Thoracic aorta (tissue), 2 donors: ENCODE data around the gene KCNB1. TPM values are rescaled to one million over a fixed set of nuclear protein-coding genes. Genes with fewer than 3 reads are reported as not detected.
A peak's percentile ranks its signal among the peaks of the same experiment; 100 is the strongest.

Source experiments
- ATAC-seq: fragments of 150-250 bp; one replicate; pipeline ENCODE4 v1.8.0; 2017; ENCODE audit warnings: low read depth; ENCODE audit not compliant: insufficient number of reproducible peaks, low FRiP score
- DNase-seq: peaks from one replicate; pipeline ENCODE4 v3.0.0-alpha.2; 2020; ENCODE audit warnings: low spot score
- H3K27ac ChIP-seq, 2 donors: fragments of 200-600 bp; sonication (generic); 1 replicate in 1 of 2; 2 replicates in 1 of 2; pipeline ENCODE4 v1.5.1; 2016; ENCODE audit warnings: mild to moderate bottlenecking in 2 of 2, moderate library complexity in 2 of 2
- H3K27me3 ChIP-seq: fragments of 200-600 bp; sonication (generic); replicated peaks from 2 replicates; pipeline ENCODE4 v1.6.0; 2016; ENCODE audit warnings: mild to moderate bottlenecking; ENCODE audit not compliant: insufficient read depth
- H3K36me3 ChIP-seq: fragments of 200-600 bp; sonication (generic); one replicate; pipeline ENCODE4 v1.5.1; 2016
- H3K4me1 ChIP-seq, 2 donors: fragments of 200-600 bp; sonication (generic); 1 replicate in 1 of 2; 2 replicates in 1 of 2; pipeline versions ENCODE4 v1.5.1 to v1.6.0; 2016; ENCODE audit warnings: low read depth in 2 of 2, mild to moderate bottlenecking in 1 of 2; ENCODE audit not compliant: control insufficient read depth in 1 of 2
- H3K4me3 ChIP-seq: fragments of 200-600 bp; sonication (generic); 2 replicates; pipeline ENCODE4 v1.5.1; 2016; ENCODE audit warnings: mild to moderate bottlenecking
- H3K9me3 ChIP-seq: fragments of 200-600 bp; sonication (generic); 2 replicates; pipeline ENCODE4 v1.5.1; 2016
- total RNA-seq, 2 donors: library from RNA; depleted of rRNA; stranded (reverse); fragments of >200 nt; gene quantifications; one replicate each; pipeline versions ENCODE4 v1.1.0 to v1.2.3, GENCODE V29; 2016
- TF ChIP-seq, protein P1 (sequence below): fragments of 200-600 bp; sonication (generic); IDR thresholded peaks from one replicate; pipeline ENCODE4 v1.5.1; 2019; ENCODE audit warnings: antibody characterized with exemption

The KCNB1 gene
- total RNA-seq, 2 donors from 2014 or later, result 1.4 to 2.3 TPM

DNA sequence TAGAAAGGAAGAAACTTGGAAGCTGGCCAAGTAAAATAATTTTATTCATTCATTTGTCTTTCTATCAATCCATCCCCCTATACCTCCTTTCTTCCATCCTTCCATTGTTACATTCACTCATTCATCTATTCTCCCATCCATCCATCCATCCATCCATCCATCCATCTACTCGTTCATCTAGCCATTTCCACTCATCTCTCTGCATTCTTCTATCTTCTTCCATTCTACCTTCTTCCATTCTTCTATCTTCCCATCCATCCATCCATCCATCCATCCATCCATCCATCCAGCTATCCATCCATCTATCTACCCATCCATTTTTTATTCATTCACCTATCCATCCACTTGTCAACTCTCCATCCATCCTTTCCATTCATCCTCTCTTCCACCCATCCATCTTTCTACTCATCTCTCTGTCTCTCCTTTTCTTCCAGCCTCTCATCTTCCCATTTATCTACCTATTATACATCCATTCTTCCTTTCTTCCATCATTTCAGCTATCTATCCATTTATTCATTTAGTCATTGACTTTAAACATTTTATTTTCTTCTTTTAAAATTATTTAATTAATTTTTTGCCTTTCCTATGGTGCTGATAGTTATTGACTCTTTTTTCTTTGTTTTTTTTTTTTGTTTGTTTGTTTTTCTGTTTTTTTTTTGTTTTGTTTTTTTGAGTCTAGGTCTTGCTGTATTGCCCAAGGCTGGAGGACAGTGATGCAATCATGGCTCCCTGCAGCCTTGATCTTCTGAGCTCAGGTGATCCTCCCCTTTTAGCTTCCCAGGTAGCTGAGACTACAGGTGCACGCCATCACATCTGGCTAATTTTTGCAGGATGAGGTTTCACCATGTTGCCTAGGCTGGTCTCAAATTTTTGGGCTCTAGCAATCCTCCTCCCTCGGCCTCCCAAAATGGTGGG lies 151.5 kb downstream of the KCNB1 start:
- H3K36me3 ChIP-seq, result no peaks in the 10 kb centered on the region
- DNase-seq, result no peak
- no peaks in the 10 kb centered on the region for H3K27me3 ChIP-seq
- TF ChIP-seq, protein P1, sequence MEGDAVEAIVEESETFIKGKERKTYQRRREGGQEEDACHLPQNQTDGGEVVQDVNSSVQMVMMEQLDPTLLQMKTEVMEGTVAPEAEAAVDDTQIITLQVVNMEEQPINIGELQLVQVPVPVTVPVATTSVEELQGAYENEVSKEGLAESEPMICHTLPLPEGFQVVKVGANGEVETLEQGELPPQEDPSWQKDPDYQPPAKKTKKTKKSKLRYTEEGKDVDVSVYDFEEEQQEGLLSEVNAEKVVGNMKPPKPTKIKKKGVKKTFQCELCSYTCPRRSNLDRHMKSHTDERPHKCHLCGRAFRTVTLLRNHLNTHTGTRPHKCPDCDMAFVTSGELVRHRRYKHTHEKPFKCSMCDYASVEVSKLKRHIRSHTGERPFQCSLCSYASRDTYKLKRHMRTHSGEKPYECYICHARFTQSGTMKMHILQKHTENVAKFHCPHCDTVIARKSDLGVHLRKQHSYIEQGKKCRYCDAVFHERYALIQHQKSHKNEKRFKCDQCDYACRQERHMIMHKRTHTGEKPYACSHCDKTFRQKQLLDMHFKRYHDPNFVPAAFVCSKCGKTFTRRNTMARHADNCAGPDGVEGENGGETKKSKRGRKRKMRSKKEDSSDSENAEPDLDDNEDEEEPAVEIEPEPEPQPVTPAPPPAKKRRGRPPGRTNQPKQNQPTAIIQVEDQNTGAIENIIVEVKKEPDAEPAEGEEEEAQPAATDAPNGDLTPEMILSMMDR, result no peak
- H3K27ac ChIP-seq, result no peak overlapping the region
- peaks cover 0 to 4% of the 10 kb centered on the region in 2 donors for H3K4me1 ChIP-seq
- no peak for ATAC-seq
- H3K9me3 ChIP-seq, result no peaks in the 10 kb centered on the region
- H3K4me3 ChIP-seq, result no peak overlapping the region

DNA sequence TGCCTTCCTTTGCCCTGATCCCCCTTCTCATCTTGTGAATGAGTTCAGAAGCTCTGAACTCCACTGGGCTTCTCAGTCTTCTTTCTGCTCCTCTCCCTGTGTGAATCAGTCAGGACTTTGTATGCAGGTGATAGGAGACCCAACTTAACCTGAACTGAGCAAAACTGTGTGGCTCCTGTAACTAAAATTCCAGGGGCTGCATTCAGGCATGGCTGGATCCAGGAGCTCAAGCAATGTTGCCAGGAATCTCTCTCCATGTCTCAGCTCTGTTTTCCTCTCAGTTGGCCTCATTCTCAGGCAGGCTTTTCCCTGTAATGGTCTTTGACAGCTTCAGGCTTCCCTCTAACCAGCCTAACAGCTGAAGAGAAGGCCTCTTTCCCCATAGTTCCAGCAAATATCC lies 153.7 kb downstream of the KCNB1 start:
- H3K27me3 ChIP-seq, result no peaks in the 10 kb centered on the region
- TF ChIP-seq, protein P1, result no peak
- no peak for DNase-seq
- no peak overlapping the region for H3K27ac ChIP-seq
- no peak for ATAC-seq
- no peaks in the 10 kb centered on the region for H3K36me3 ChIP-seq
- no peak overlapping the region for H3K4me3 ChIP-seq
- H3K9me3 ChIP-seq, result no peaks in the 10 kb centered on the region
- peaks cover 0 to 10% of the 10 kb centered on the region in 2 donors for H3K4me1 ChIP-seq

DNA sequence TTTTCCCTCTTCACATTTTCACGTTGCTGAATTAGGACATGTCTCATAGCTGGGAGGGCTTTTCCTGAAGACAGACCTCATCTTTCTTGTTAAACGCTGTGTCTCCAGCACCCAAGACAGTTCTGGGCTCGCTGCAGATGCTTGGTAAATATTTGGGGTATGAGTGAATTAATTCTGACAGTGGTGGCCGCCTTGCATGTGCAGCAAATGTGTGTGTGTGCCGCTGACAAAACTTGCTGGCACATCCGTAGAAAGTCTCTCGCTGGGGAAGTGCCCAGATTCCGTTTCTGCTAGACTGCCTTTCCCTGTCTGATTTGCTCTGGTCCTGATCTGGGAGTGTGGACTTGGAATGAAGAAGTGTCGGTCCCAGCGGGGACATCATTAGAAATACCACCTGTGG lies 156.4 kb downstream of the KCNB1 start:
- Histone ChIP-seq H3K27me3 (no peaks in the 10 kb centered on the region), H3K9me3 (no peaks in the 10 kb centered on the region), H3K4me1 (peaks cover 0 to 10% of the 10 kb centered on the region in 2 donors), H3K36me3 (no peaks in the 10 kb centered on the region), H3K4me3 (no peak overlapping the region), H3K27ac (no peak overlapping the region)
- DNase-seq (no peak), ATAC-seq (no peak)
- TF ChIP-seq, protein P1, result no peak

DNA sequence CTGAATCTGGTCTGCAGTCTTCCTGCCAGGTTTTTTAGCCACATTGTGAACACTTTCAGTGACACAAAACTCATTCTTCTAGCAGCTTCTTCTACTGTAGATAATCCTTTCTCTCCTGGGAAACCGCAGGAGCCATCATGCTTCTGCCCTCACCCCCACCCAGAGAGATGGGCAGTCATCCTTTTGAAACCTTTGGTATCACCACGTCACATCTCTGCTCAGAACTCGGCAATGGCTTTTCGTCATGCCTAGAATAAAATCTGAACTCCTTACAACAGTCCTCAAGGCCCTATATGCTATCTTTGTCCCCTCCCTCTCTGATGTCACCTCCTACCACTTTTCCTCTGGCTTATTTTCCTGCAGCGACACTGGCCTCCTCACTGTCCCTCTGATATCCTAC lies 158.2 kb downstream of the KCNB1 start:
- ATAC-seq (no peak), DNase-seq (no peak)
- Histone ChIP-seq H3K9me3 (no peaks in the 10 kb centered on the region), H3K36me3 (no peaks in the 10 kb centered on the region), H3K27ac (no peak overlapping the region), H3K27me3 (no peaks in the 10 kb centered on the region), H3K4me3 (no peak overlapping the region), H3K4me1 (peaks cover 0 to 12% of the 10 kb centered on the region in 2 donors)
- TF ChIP-seq, protein P1, result no peak

DNA sequence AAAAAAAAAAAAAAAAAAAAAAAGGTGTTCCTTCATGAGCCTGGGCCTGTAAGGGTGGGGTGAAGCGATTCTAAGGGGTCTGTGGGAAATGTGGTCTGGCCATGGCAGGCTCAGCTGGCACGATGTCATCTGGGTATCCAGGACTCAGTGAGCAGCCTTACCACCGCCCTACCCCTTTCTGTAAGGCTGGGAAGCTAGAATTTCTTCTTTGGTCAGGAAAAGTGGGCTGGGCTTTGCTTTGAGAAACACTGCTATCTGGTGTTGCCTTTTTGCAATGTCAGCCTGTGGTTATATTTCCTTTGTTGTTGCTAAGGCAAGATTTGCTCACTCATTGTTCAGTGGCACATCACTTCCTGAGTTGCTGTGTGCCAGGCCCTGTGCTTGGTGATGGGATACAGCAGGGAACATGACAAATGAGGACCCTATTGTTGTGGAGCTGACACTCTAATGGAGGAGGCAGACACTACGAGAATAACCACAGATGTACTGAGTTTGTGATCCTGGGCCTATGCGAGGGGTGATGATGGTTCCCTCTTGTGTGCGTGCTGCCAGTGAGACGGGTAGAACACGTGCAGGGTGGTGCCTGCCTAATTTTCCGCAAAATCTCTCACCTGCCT lies 158.7 kb downstream of the KCNB1 start:
- TF ChIP-seq, protein P1, result no peak

More for the DNA sequence above, 158.7 kb downstream of the KCNB1 start:
- DNase-seq (no peak), ATAC-seq (peak; percentile 37)
- peaks cover 3 to 17% of the 10 kb centered on the region in 2 donors for H3K4me1 ChIP-seq
- no peaks in the 10 kb centered on the region for H3K36me3 ChIP-seq
- H3K4me3 ChIP-seq, result no peak overlapping the region
- peaks cover 3% of the 10 kb centered on the region for H3K27me3 ChIP-seq
- H3K27ac ChIP-seq, result no peak overlapping the region
- H3K9me3 ChIP-seq, result no peaks in the 10 kb centered on the region
